DOHH2 (cell line): ENCODE measurements around the gene KAT7.

Experiments used
- H3F3A ChIP-seq: fragments of 200-600 bp; sonication (generic), shearing (Covaris generic); 2 replicates; pipeline ENCODE4 v1.6.0; 2016; ENCODE audit warnings: antibody characterized with exemption, mild to moderate bottlenecking; ENCODE audit not compliant: control insufficient read depth, insufficient read depth
- H3K27ac ChIP-seq: fragments of 200-600 bp; sonication (generic); 2 replicates; pipeline ENCODE4 v1.5.1; 2014; ENCODE audit warnings: low read depth, mild to moderate bottlenecking, low read length, moderate library complexity
- H3K27me3 ChIP-seq: fragments of 200-600 bp; sonication (generic); 2 replicates; pipeline ENCODE4 v1.6.1; 2014; ENCODE audit warnings: mild to moderate bottlenecking, low read length, mixed read lengths; ENCODE audit not compliant: control insufficient read depth
- H3K36me3 ChIP-seq: fragments of 200-600 bp; sonication (generic); 2 replicates; pipeline ENCODE4 v1.6.1; 2014; ENCODE audit warnings: mild to moderate bottlenecking, low read length, moderate library complexity, mixed read lengths; ENCODE audit not compliant: control insufficient read depth
- H3K4me1 ChIP-seq: fragments of 200-600 bp; sonication (generic); 2 replicates; pipeline ENCODE4 v1.6.1; 2014; ENCODE audit warnings: mild to moderate bottlenecking, low read length, mixed read lengths; ENCODE audit not compliant: control insufficient read depth
- H3K4me2 ChIP-seq: fragments of 200-600 bp; sonication (generic); 2 replicates; pipeline ENCODE4 v1.6.0; 2014; ENCODE audit warnings: mild to moderate bottlenecking, low read length, moderate library complexity
- H3K4me3 ChIP-seq: fragments of 200-600 bp; sonication (generic); 2 replicates; pipeline ENCODE4 v1.5.1; 2014; ENCODE audit warnings: mild to moderate bottlenecking, low read length, mixed read lengths
- H3K79me2 ChIP-seq: fragments of 200-600 bp; sonication (generic); 2 replicates; pipeline ENCODE4 v1.6.1; 2014; ENCODE audit warnings: mild to moderate bottlenecking, low read length, mixed read lengths; ENCODE audit not compliant: control insufficient read depth
- H3K9me2 ChIP-seq: fragments of 200-600 bp; sonication (generic); replicated peaks from 2 replicates; pipeline ENCODE4 v1.6.1; 2014; ENCODE audit warnings: mild to moderate bottlenecking, low read length, mixed read lengths; ENCODE audit not compliant: control insufficient read depth
- H3K9me3 ChIP-seq: fragments of 200-600 bp; sonication (generic); 2 replicates; pipeline ENCODE4 v1.6.1; 2014; ENCODE audit warnings: antibody characterized with exemption, low read length, mixed read lengths; ENCODE audit not compliant: control insufficient read depth, insufficient read depth
- H4K20me1 ChIP-seq: fragments of 200-600 bp; sonication (generic); 2 replicates; pipeline ENCODE4 v1.6.0; 2014; ENCODE audit warnings: low read depth, mild to moderate bottlenecking, antibody characterized with exemption, low read length, moderate library complexity; ENCODE audit not compliant: control insufficient read depth, insufficient read depth
- CTCF ChIP-seq: fragments of 200-600 bp; sonication (generic); IDR thresholded peaks from one replicate; pipeline ENCODE4 v1.5.1; 2014; ENCODE audit warnings: antibody characterized with exemption, mild to moderate bottlenecking, low read depth, low read length; ENCODE audit not compliant: poor library complexity, severe bottlenecking
- EZH2phosphoT487 ChIP-seq: fragments of 200-600 bp; sonication (generic); IDR thresholded peaks from 2 replicates; pipeline ENCODE4 v1.6.1; 2017; ENCODE audit warnings: borderline replicate concordance, mild to moderate bottlenecking, antibody characterized with exemption, low read length, moderate library complexity, mixed read lengths

KAT7 gene

GRCh38 chr17:49843774-49844350 lies 55.4 kb downstream of the KAT7 start:
- Histone ChIP-seq H3K27ac (no peak overlapping the region), H3K4me2 (no peak overlapping the region)

DNA sequence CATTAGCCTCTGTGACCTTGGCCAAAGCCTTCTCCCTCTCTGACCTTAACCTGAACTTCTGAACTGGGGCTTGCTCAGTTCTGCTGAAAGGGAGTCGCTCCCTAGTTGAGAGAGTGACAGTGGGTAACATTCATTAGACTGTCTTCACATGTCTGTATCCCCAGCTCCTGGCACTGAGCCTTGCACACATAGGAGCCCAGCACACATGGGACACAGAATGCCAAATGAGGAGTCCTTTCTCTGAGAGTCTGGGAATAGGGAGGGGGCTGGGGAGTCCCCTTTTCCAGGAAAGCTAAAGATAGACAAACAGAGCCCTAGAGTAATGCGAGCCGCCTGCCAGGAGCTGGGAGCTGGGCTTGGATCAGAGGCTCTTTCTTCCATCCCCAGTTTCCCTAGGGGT lies 56.8 kb downstream of the KAT7 start:
- TF ChIP-seq EZH2phosphoT487, result no peak
- TF ChIP-seq CTCF, result no peak
- Histone ChIP-seq H3K9me3 (no peaks in the 10 kb centered on the region), H4K20me1 (no peaks in the 10 kb centered on the region), H3K36me3 (no peaks in the 10 kb centered on the region), H3K4me3 (no peak overlapping the region), H3K79me2 (no peaks in the 10 kb centered on the region), H3K9me2 (no peaks in the 10 kb centered on the region), H3K27me3 (peaks cover 20% of the 10 kb centered on the region), H3K4me1 (no peaks in the 10 kb centered on the region), H3K4me2 (no peak overlapping the region), H3K27ac (no peak overlapping the region), H3F3A (no peaks in the 10 kb centered on the region)

More at GRCh38 chr17:49843774-49844350, 55.4 kb downstream of the KAT7 start:
- H3K36me3 ChIP-seq, result no peaks in the 10 kb centered on the region
- no peaks in the 10 kb centered on the region for H3K9me3 ChIP-seq
- H4K20me1 ChIP-seq, result no peaks in the 10 kb centered on the region
- peaks cover 7% of the 10 kb centered on the region; the same call in 1 of the 2 replicates for H3K27me3 ChIP-seq
- no peak overlapping the region for H3K4me3 ChIP-seq
- TF ChIP-seq EZH2phosphoT487, result no peak
- TF ChIP-seq CTCF, result peak; percentile 50
- H3K79me2 ChIP-seq, result no peaks in the 10 kb centered on the region
- H3F3A ChIP-seq, result no peaks in the 10 kb centered on the region
- no peaks in the 10 kb centered on the region for H3K9me2 ChIP-seq
- no peaks in the 10 kb centered on the region for H3K4me1 ChIP-seq

GRCh38 chr17:49846938-49847712 lies 58.6 kb downstream of the KAT7 start:
- Histone ChIP-seq H3K27me3 (peaks cover 35% of the 10 kb centered on the region), H3K4me3 (no peak overlapping the region), H4K20me1 (no peaks in the 10 kb centered on the region), H3K4me1 (peaks cover 6% of the 10 kb centered on the region), H3K27ac (no peak overlapping the region), H3K4me2 (no peak overlapping the region), H3K36me3 (no peaks in the 10 kb centered on the region), H3F3A (no peaks in the 10 kb centered on the region), H3K9me2 (no peaks in the 10 kb centered on the region), H3K9me3 (no peaks in the 10 kb centered on the region), H3K79me2 (no peaks in the 10 kb centered on the region)
- TF ChIP-seq EZH2phosphoT487, result no peak
- TF ChIP-seq CTCF, result no peak
